Activated effector memory CD4-positive, alpha-beta T cell treated with Interleukin-2 at 50 U/mL for 16 hours (primary cell): ENCODE data around the gene TAF1B.

Experiments
- DNase-seq: peaks from one replicate; pipeline ENCODE4 v3.0.0-alpha.2; 2020

Gene TAF1B

DNA sequence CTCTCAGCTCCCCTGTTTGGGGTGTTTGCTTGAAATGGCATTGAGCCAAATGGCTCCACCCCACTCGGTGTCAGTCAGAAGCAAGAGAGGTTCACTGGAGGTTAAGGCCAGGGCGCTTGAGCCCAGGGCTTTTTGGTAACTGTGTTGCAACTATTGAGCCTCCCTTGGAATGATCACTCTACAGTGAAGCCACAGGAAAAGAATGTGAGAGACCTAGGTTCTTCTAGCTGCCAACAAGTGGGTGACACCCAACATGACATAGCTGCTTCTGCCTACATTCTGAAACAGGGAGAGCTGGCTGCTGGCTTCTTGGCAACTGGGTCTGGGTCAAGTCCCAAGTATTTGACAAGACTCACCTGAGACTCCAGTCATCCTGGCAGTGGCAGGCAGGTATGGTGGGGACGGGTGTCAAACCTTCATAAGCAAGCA lies 101.1 kb downstream of the TAF1B start:
- DNase-seq, result no peak

DNA sequence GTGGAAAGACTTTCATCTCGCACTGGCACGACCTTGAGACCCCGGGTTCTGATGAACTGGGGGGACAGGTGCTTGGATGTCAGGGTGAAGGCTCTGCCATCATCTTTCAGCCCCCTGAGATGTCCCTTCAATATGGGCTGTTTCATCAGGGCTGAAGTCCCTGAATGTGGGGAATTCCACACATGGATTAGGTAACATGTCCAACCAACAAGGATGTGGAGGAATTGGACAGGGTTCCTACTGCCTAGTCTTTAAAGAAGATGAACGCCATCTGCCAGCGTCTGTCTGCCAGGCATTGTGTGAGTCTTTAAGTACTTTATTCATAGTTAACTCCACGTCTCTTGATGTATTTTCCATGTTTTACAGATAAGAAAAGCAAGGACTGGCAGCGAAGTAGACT lies 102.3 kb downstream of the TAF1B start:
- no peak for DNase-seq

DNA sequence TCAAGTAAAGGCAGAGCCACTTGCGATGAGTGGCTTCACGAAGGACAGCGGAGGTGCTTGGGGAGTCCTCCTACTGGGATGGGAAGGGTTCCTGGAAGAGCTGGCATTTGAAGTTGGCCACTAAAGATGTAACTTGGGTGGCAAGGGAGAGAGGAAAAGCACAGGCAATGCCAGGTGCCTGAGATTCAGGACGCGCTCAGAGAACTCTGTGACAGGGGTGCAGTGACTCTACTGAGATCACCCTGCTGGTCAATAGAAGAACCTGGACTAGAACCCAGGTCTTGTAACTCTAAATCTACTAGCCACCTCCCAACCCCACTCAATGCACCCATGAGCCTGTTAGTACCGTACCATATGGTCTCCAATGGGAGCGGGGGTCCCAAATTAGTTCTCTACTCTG lies 102.8 kb downstream of the TAF1B start:
- DNase-seq, result no peak

DNA sequence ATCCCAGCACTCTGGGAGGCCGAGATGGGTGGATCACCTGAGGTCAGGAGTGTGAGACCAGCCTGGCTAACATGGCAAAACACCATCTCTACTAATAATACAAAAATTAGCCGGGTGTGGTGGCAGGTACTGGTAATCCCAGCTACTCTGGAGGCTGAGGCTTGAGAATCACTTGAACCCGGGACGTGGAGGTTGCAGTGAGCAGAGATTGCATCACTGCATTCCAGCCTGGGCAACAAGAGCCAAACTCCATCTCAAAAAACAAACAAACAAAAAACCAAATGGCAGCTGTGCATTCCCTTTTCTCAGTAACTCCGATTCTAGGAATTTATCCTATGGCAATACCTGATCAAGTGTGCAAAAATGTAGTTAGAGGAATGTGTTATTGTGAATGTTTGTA lies 103.5 kb downstream of the TAF1B start:
- no peak for DNase-seq

DNA sequence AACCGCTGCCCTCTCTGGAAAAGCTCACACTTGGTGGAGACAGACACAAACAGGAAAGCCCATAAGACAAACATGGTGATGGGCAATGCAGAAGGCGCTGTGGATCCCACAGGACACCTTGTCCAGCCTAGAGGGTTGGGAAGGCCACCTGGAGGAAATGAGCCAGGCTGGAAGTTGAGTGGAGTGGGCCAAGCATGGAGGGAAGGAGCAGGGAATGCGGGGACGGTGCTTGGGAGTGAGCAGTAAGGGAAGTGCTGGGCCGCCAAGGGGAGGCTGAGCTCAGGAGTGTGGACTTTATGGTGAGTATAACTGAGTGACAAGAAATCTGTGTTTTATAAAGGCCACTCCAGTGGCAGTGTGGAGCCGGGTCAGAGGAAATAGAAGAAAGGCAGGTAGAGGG lies 105.4 kb downstream of the TAF1B start:
- DNase-seq, result no peak

DNA sequence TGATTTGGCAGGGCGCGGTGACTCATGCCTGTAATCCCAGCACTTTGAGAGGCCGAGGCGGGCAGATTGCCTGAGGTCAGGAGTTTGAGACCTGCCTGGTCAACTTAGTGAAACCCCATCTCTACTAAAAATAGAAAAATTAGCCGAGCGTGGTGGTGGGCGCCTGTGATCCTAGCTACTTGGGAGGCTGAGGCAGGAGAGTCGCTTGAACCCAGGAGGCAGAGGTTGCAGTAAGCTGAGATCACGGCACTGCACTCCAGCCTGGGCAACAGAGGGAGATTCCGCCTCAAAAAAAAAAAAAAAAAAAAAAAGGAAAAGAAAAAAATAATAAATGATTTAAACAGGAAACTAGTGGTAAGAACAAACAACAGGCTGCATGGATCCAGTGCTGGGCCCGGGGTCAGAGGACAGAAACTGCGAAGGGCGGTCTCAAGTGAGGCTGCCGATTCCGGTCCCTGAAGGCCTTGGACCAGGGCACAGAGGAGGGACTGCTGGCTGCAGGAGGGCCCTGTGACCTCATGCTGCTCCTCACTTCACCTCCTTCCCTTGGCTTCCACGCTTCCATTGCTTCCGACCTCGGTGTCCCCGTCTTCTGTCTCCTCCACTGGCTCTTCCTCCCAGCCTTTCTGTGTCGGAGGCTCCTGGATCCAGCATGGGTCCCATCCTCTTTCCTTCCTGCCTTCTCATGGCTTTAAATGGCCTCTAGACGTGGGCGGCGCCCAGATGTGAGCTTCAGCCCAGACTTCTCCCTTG lies 106.1 kb downstream of the TAF1B start:
- DNase-seq, result no peak

DNA sequence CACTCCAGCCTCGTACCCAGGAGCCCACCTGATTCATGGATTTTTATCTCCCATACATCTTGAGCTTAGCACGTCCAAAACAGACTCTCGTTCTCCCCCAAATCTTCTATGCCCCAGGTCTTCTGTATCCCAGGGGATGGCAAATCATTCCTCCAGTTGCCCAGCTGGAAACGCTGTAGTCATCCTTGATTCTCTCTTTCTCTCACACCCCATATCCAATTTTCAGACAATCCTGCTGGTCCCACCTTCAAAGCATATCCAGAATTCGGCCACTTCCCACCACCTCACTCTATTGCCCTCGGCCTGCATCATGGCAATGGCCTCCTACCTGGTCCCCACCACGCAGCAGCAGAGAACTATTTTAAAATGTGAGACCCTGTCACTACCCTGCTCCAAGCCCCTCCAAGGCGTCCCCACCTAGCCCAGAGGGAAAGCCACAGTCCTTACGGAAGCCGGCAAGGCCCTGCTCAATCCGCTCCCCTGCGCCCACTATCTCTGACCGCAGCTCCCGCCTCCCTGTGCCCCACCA lies 106.8 kb downstream of the TAF1B start:
- no peak for DNase-seq

DNA sequence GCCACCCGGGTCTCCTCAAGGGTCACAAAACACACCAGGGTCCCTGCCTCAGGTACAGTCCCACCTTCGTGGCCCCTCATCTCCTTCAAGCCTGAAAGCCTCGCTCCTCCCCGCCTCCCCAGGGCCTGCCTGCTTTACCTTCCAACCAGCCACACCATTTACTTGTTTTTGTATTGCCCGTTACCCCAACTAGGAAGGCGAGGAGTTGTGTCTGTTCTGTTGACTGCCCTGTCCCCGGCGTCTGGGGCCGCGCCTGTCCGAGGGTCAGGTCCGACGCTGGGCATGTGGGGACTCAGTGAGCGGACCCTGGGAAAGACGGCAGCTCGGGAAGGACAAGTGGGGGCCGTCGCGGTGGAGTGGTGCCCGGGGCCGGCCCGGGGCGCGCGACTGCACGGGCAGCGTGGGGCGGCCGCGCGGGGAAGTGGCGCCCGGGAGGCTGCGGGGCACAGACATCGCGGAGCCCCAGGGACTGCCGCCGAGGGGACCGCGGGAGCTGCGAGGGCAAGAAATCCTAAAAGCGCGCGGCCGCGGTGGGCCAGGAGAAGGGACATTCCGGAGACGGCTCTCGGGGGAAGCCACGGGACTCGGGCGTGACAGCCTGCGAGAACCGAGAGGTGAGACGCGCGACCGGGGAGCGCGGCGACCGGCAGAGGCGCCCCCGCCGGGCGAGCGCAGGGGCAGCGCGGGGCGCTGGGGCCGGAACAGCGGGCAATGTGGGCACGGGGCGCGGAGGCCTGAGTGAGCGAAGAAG lies 107.4 kb downstream of the TAF1B start:
- DNase-seq, result no peak

DNA sequence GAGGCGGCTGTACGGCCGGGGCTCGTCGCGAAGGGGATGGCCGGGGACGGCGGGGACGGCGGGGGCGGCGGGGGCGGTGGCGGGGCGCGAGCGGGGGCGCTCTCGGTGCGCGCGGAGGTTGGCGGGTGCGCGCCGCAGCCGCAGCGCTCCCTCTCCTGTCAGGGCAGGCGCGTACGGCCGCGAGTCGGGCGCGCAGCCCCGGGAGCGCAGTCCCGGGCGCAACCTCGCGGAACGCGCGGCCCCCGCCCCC lies 107.9 kb downstream of the TAF1B start:
- DNase-seq, result no peak

DNA sequence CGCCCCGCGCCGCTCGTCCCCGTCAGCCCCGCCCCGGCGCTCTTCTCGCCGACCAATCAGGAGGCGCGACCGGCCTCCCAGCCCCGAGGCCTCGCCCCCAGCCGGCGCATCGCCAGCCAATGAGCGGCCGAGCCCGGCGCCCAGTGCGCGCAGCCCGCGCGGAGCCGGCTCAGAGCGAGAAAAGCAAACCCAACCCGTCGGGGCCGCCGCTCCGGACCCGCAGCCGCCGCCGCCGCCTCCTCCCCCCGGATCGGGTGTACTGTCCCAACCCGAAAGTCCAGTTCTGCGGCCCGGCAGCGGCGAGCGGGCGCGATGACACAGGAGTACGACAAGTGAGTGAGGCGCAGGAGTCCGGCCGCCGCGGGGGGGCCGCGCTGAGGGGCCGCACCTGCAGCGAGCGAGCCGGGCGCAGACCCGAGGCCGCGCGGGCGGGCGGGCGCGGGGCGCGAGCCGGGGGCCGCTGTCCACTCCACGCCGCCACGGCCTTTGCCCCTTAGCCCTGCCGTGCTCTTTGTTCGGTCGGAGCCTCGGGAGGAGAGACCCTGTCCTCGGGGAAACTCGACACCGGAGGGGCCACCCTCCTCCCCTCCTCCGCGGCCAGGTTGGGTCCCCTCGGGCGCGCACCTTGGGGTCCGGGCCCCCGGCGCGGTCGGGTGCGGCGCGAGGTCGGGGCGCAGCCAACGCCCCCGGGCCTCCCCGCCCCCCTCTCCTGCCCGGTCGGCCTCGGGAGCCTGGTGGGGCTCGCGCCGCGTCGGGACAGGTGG lies 108.4 kb downstream of the TAF1B start, which contains the start of gene GRHL1:
GRHL1 (plus strand) TSS at position 172 of the 764 bp plus-strand sequence; CDS start at position 313, 141 bp downstream.
- DNase-seq, result peak; percentile 90

DNA sequence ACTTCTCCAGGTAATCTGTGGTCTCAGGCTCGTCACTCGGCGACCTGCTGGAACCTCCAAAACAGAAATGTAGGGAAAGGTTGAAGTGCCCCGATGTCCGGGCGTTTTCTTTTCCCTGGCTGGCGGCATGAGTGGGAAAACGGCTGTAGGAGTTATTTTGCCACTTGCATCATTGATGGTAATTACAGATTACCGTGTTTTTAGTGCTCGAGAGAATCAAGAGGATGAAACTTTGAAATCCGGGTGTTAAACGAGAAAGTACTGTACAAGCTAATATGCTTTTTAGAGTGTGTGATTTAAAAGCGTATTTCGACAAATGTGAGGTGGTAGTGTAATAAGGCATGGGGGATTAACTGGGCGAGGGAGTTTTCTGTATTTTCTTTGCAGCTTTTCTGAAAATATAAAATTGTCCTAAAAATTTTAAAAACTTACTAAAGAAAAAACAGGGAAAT lies 109.0 kb downstream of the TAF1B start:
- no peak for DNase-seq

DNA sequence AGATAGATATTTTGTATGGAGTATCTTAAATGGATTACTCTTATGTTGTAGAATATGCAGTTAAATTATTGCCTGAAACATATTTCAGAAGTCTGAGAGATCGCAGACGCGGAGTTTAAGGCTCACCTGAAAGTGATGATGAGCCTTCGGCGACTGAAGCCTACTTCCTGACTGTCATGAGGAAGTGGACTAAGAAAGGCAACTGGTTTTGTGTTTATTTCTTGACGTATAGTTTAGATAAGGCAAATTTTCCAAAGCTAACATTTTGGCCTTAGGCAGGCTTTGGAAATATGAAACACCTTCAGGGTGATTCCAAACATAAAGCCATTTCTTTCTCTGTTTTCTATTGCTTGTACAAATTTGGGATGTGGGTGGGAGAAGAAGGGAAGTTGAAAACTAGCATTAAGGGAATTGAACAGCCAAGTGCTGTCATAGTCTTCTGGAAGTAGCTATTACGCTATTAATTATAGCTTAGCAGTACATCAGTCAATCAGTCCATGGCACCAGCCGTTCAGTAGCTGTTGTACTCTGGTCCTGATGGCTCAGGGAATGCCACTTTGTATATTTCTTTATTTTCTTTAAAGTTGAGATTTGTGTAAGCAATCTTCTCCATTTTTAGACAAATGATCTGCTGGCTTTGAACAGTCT lies 109.7 kb downstream of the TAF1B start:
- no peak for DNase-seq

DNA sequence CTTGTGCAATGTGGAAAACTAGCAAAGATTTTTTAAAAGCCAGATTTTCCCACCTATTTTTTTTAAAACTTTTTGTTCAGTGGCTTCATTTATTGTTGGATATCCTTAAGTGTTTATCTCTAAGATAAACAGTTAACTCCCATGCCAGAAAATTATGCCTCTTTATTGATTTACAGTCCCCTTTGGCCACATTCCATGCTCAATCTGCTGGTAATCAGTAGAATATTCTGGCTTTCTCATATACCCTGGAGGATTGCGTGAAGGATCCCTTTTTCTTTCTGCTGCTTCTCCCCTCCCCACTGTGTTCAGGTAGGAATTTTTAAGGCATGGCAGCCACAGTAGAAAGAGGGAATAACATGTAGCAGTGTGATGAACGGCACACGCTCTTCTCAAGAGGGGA lies 110.9 kb downstream of the TAF1B start:
- no peak for DNase-seq

DNA sequence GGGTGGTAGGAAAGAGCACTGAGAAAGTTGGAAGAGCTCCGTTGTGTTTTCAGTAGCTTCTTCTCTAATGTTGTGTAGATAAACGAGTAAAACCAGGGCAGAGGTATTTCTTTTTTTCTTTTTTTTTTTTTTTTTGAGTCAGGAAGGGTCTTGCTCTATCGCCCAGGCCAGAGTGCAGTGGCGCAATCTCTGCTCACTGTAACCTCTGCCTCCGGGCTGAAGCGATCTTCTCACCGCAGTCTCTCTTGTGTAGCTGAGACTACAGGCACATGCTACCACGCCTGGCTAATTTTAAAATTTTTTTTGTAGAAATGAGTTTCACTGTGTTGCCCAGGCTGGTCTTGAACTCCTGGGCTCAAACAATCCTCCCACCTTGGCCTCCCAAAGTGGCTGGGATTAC lies 114.8 kb downstream of the TAF1B start:
- no peak for DNase-seq

DNA sequence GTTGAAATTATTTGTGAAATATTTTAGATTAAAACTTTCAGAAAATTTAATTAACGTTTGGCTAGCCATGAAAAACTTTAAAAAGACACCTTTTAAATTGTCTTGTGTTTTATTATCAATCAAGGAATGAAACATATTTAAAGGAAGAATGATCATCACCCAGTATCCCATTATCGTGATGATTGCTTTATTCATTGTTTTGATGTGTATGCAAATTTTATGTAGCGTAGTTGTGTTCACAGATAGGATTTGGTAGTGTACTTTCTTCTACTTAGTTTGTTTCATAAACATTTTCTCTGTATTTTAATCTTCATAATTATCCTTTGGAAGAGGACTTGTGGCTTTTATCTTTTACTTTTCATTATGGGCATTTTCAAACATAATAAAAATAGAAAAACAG lies 116.0 kb downstream of the TAF1B start:
- DNase-seq, result no peak

DNA sequence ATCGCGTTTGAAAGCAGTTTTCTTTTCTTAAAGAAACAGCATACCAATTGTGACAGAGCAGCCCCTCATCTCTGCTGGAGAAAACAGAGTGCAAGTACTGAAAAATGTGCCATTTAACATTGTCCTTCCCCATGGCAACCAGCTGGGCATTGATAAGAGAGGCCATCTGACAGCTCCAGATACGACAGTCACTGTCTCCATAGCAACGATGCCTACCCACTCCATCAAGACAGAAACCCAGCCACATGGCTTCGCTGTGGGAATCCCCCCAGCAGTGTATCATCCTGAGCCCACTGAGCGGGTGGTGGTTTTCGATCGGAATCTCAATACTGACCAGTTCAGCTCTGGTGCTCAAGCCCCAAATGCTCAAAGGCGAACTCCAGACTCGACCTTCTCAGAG lies 117.7 kb downstream of the TAF1B start:
- DNase-seq, result no peak

DNA sequence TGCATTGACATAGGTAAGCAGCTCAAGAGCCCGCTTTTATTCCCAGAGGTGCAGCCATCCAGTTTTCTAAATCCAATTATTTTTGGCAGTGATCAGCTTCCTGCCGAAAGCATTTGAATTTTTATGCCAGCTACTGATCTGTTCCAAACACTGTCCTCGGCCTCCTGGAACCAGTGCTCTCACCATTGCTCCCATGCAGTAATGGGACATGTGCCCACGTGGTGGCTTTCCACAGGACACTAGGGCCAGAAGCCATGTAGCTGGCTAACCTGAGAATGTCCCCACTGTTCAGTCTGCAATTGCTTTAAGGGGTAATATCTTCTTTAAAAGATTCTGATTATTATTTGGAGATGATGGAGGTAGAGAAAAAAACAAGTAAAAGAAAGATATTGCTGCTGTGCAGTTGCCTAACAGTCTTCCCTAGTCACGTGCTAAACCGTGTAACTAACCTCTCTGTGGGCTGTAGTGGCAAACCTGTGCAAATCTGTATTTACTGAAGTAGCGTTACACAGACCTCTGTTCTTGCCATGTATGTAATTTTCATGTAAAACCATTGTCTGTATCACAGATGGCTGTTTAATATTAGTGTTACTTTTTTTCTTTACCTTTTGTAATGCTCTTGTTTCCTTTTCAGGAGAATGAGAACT lies 121.2 kb downstream of the TAF1B start:
- DNase-seq, result no peak

DNA sequence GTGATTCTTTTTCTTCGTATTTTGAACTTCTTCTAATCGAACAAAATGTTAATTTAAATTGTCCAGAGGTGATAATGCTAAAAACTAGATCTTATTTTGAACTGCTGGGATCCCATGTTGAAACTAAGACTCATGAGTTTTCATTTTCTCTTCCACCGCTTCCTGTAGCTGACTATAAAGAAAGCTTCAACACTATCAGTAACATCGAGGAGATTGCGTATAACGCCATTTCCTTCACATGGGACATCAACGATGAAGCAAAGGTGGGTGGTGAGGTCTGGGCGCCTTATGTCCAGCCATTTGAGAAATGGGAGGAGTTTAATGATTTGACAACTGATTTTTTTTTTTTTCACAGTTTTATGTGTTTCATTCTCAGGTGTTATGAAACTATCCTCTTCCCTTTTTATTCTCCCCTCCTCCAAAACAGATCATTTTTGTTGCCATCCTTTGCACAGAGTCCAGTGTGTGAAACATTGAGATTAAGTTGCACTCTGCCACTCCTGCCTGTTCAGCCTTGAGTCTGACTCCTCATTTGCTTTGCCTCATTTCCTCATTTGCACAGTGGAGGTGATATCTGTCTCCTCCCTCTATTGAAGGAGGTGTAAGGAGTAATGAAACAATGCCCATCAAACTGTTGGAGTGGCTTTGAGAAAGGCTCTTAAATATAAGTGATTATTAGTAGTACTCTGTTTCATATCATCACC lies 122.0 kb downstream of the TAF1B start:
- DNase-seq, result no peak

DNA sequence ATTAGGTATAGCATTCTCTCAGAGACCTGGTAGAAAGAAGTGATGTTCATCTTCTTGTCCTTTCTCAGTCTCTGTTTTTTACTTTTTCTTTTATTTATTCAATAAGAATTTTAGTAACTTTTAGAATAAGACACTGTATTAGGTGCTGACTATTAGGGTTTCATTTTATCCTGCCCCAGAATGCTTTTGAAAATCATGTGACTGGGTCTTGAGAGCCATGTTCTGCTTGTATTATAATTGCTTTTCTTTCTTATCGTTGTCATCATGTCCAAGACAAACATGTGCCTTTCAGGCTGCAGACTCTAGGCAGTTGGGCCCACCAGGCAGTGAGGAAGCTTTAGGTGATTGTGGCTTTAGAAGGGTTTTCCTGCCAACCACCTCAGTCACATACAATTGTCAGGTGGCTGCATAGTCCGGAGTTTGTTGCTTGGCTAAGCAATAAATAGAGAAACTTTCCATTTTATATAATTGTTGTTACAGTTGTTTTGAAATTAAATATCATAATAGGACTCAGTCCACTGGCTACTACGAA lies 123.3 kb downstream of the TAF1B start:
- no peak for DNase-seq

DNA sequence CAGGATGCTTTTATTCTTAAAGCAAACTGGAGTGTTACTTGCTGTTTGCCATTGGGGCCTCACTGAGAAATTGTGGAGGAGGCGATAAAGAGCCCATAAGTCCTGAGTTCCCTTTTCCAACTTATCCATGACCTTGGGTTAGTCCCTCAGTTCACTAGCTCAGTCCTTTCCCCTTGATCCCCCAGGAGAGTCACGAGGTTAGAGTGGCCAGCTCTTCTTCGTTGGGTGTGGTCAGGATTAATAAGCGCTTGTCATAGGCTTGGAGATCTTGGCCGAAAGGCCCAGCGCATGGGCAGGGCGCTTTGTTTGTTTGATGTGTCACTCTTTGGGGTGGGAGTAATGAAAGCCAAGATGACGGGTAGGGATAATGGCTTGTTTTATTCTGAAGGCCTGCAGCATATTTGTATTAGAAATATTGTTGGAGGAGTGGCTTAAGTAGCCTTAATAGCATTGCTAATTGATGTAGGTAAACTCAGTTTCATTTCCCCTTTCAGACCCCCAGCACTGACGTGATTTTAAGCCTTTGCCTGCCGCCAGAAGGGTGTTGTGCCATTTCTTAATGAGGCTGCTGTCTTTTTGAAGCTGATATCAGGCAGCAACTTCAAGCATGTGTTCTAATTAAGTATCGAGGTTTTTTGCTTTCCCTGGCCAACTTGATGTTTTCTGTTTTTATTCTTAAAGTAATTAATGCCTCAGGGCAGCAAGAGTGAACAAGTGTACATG lies 123.9 kb downstream of the TAF1B start:
- DNase-seq, result no peak
